RWPE2 (cell line): ENCODE measurements around the gene ERMAP.
"Not testable (repeated sequence)": the region's sequence is repeated elsewhere in the genome, so short reads cannot be mapped to it uniquely, and the experiment has no call there.

ENCODE experiments used
- ATAC-seq: fragments of 200-7000 bp; cut with Tn5 transposase; 3 replicates; pipeline ENCODE4 v1.9.1; 2021; ENCODE audit warnings: low read depth
- DNase-seq: peaks from one replicate; pipeline ENCODE4 v3.0.0-alpha.2; 2020; ENCODE audit warnings: low spot score
- H3K27ac ChIP-seq: fragments of 450-650 bp; 2 replicates; pipeline ENCODE4 v1.5.1; 2017; ENCODE audit warnings: mild to moderate bottlenecking; ENCODE audit not compliant: poor library complexity, severe bottlenecking
- H3K27me3 ChIP-seq: fragments of 250-450 bp; sonication (Bioruptor Pico); 2 replicates; pipeline ENCODE4 v1.5.1; 2021; ENCODE audit warnings: mild to moderate bottlenecking, moderate library complexity; ENCODE audit not compliant: insufficient read depth, poor library complexity, severe bottlenecking
- H3K36me3 ChIP-seq: fragments of 250-450 bp; sonication (Bioruptor Pico); 2 replicates; pipeline ENCODE4 v1.5.1; 2020; ENCODE audit warnings: low read depth, mild to moderate bottlenecking, moderate library complexity
- H3K4me1 ChIP-seq: fragments of 250-450 bp; sonication (Bioruptor Pico); 2 replicates; pipeline ENCODE4 v1.5.1; 2021; ENCODE audit warnings: mild to moderate bottlenecking, moderate library complexity; ENCODE audit not compliant: insufficient read depth, poor library complexity, severe bottlenecking
- H3K4me3 ChIP-seq: fragments of 250-450 bp; sonication (Bioruptor Pico); 2 replicates; pipeline ENCODE4 v1.5.1; 2021; ENCODE audit warnings: mild to moderate bottlenecking, moderate library complexity; ENCODE audit not compliant: severe bottlenecking
- H3K9me3 ChIP-seq: fragments of 250-450 bp; sonication (Bioruptor Pico); 2 replicates; pipeline ENCODE4 v1.5.1; 2021; ENCODE audit warnings: mild to moderate bottlenecking, moderate library complexity; ENCODE audit not compliant: severe bottlenecking
- CTCF ChIP-seq: fragments of 450-650 bp; IDR thresholded peaks from one replicate; pipeline ENCODE4 v1.5.1; 2017; ENCODE audit warnings: mild to moderate bottlenecking, moderate library complexity; ENCODE audit not compliant: poor library complexity, severe bottlenecking

The ERMAP gene

GRCh38 chr1:42853116-42853884, 36.4 kb downstream of the ERMAP start:
- DNase-seq (no peak), ATAC-seq (no peak)
- Histone ChIP-seq H3K9me3 (no peaks in the 10 kb centered on the region), H3K36me3 (peaks cover 11% of the 10 kb centered on the region; the same call in 1 of the 2 replicates), H3K4me1 (no peaks in the 10 kb centered on the region), H3K27me3 (no peaks in the 10 kb centered on the region), H3K4me3 (no peak overlapping the region), H3K27ac (no peak overlapping the region)
- no peak for TF ChIP-seq CTCF

GRCh38 chr1:42856554-42856953, 39.6 kb downstream of the ERMAP start:
- not testable (repeated sequence) for DNase-seq

GRCh38 chr1:42859366-42859765, 42.4 kb downstream of the ERMAP start:
- not testable (repeated sequence) for ATAC-seq, H3K4me3 ChIP-seq, H3K4me1 ChIP-seq, DNase-seq, H3K9me3 ChIP-seq, H3K27ac ChIP-seq, H3K36me3 ChIP-seq, H3K27me3 ChIP-seq

More at GRCh38 chr1:42856554-42856953, 39.6 kb downstream of the ERMAP start:
- not testable (repeated sequence) for ATAC-seq, H3K27ac ChIP-seq, H3K4me3 ChIP-seq, H3K9me3 ChIP-seq, H3K4me1 ChIP-seq, H3K36me3 ChIP-seq, H3K27me3 ChIP-seq

- H3K36me3 ChIP-seq = no peaks in the 10 kb centered on the region
- peaks cover 2% of the 10 kb centered on the region for H3K9me3 ChIP-seq
- DNase-seq (no peak), ATAC-seq (no peak)
- H3K4me3 ChIP-seq = no peak overlapping the region
- no peak for TF ChIP-seq CTCF
- no peak overlapping the region for H3K27ac ChIP-seq
- no peaks in the 10 kb centered on the region for H3K27me3 ChIP-seq
- H3K4me1 ChIP-seq = no peaks in the 10 kb centered on the region
These were observed 43.6 kb downstream of the ERMAP start for GRCh38 chr1:42860339-42861013.

GRCh38 chr1:42861014-42861399, 44.1 kb downstream of the ERMAP start:
- Histone ChIP-seq H3K27me3 (no peaks in the 10 kb centered on the region), H3K27ac (no peak overlapping the region), H3K4me3 (no peak overlapping the region), H3K9me3 (peaks cover 2% of the 10 kb centered on the region), H3K4me1 (no peaks in the 10 kb centered on the region), H3K36me3 (no peaks in the 10 kb centered on the region)
- TF ChIP-seq CTCF = no peak
- ATAC-seq = no peak
- no peak for DNase-seq

GRCh38 chr1:42866549-42866948, 49.6 kb downstream of the ERMAP start:
- Histone ChIP-seq H3K4me3 (no peak overlapping the region), H3K9me3 (no peaks in the 10 kb centered on the region), H3K27me3 (no peaks in the 10 kb centered on the region), H3K36me3 (no peaks in the 10 kb centered on the region), H3K4me1 (no peaks in the 10 kb centered on the region), H3K27ac (no peak overlapping the region)
- DNase-seq (no peak), ATAC-seq (no peak)
- no peak for TF ChIP-seq CTCF

GRCh38 chr1:42868466-42868865, 51.5 kb downstream of the ERMAP start:
- not testable (repeated sequence) for H3K36me3 ChIP-seq, H3K27ac ChIP-seq, H3K4me3 ChIP-seq, H3K27me3 ChIP-seq, DNase-seq, H3K4me1 ChIP-seq, ATAC-seq, H3K9me3 ChIP-seq

GRCh38 chr1:42869254-42869653, 52.3 kb downstream of the ERMAP start:
- not testable (repeated sequence) for DNase-seq, H3K4me1 ChIP-seq, H3K27ac ChIP-seq, ATAC-seq, H3K9me3 ChIP-seq, H3K27me3 ChIP-seq, H3K36me3 ChIP-seq, H3K4me3 ChIP-seq
